Adrenal gland (tissue), 12 donors: Measurements from ENCODE around the gene RAB27A. TPM values are rescaled to one million over a fixed set of nuclear protein-coding genes. Genes with fewer than 3 reads are reported as not detected.
"Not testable (repeated sequence)": the region's sequence is repeated elsewhere in the genome, so short reads cannot be mapped to it uniquely, and the experiment has no call there.

Source experiments
- DNase-seq, 7 donors: peaks; one replicate each; pipeline ENCODE4 v3.0.0-alpha.2; 2019 to 2020
- H3K27ac ChIP-seq, 5 donors: fragments of 200-600 bp; sonication (generic) in 4 of 5; 1 replicate in 3 of 5; 2 replicates in 2 of 5; pipeline versions ENCODE4 v1.5.1 to v1.8.0; 2016 to 2020; ENCODE audit warnings: mild to moderate bottlenecking in 1 of 5
- H3K27me3 ChIP-seq: fragments of 200-600 bp; 2 replicates; pipeline ENCODE4 v1.8.0; 2021
- H3K36me3 ChIP-seq, 2 donors: fragments of 200-600 bp; replicated peaks in 1 of 2; 1 replicate in 1 of 2; 2 replicates in 1 of 2; pipeline versions ENCODE4 v1.5.1 to v1.8.0; 2018 to 2022
- H3K4me1 ChIP-seq, 2 donors: fragments of 200-600 bp; replicated peaks in 1 of 2; 1 replicate in 1 of 2; 2 replicates in 1 of 2; pipeline versions ENCODE4 v1.5.1 to v1.8.0; 2018 to 2021
- H3K4me3 ChIP-seq, 4 donors: fragments of 200-600 bp; sonication (generic) in 3 of 4; one replicate each; pipeline ENCODE4 v1.5.1; 2016 to 2018
- H3K9me3 ChIP-seq, 3 donors: fragments of 200-600 bp; sonication (generic) in 1 of 3; replicated peaks in 1 of 3; 1 replicate in 2 of 3; 2 replicates in 1 of 3; pipeline versions ENCODE4 v1.5.1 to v1.8.0; 2016 to 2021
- POLR2A ChIP-seq, 2 donors: fragments of 450-650 bp; IDR thresholded peaks; one replicate each; pipeline ENCODE4 v1.6.1; 2017; ENCODE audit warnings: antibody characterized with exemption in 2 of 2, mild to moderate bottlenecking in 2 of 2, moderate library complexity in 1 of 2
- WGBS, 4 donors: extraction: QIAGEN DNeasy Blood & Tissue Kit in 2 of 4; methylation state at CpG; one replicate each; pipeline versions ENCODE4 v1.1.5 to v1.1.7; 2013 to 2017; 5-methylcytosine and 5-hydroxymethylcytosine counted together
- intact Hi-C, 2 donors: fragments of 100-400 bp; cut with DNase I; formaldehyde crosslinking; loops; one replicate each; pipeline versions ENCODE4 v1.14.1 to v1.15.0; 2022 to 2023
- polyA plus RNA-seq, 3 donors: library from polyadenylated mRNA; stranded (reverse); fragments of 200-250 nt in 2 of 3; fragments of 350-450 nt in 1 of 3; fragmentation: Illumina TruSeq in 1 of 3; extraction: RNeasy Lipid Tissue Mini Kit (QIAGEN cat#74804) in 1 of 3; gene quantifications; one replicate each; pipeline ENCODE4 v1.2.3, GENCODE V29; 2013 to 2014
- total RNA-seq, 9 donors: library from RNA; depleted of rRNA in 4 of 9; stranded (reverse); fragments of >200 nt in 4 of 9; fragments of 120-200 nt in 1 of 9; fragmentation: NEBNext Ultra II Directional in 1 of 9; extraction: Animal tissue kit (Norgen Biotek cat#: 25700) in 1 of 9; gene quantifications; one replicate each; pipeline versions ENCODE4 v1.1.0 to v1.2.4, GENCODE V29; 2013 to 2023
- TF ChIP-seq, protein P1 (sequence below), 6 experiments: fragments of 450-650 bp in 4 of 6; fragments of 200-600 bp in 2 of 6; sonication (generic) in 1 of 6; IDR thresholded peaks; 1 replicate in 5 of 6; 2 replicates in 1 of 6; pipeline versions ENCODE4 v1.5.1 to v1.8.0; 2016 to 2021; ENCODE audit warnings: antibody characterized with exemption in 6 of 6, mild to moderate bottlenecking in 2 of 6, moderate library complexity in 1 of 6
- donor health status: healthy with polysubstance abuse.
- donor health status: Bipolar disorder and iron deficiency.
- donor health status: DM: yes; HTN: yes; CAD: no.
- donor health status: DM: no; HTN: no; CAD: no.
- donor health status: DM: no; HTN: no; CAD: no.
- donor health status: DM: yes; HTN: yes; CAD: no.

The RAB27A gene
- total and polyA plus RNA-seq, 12 donors, result 7.1 to 102 (median 32.2) TPM

DNA sequence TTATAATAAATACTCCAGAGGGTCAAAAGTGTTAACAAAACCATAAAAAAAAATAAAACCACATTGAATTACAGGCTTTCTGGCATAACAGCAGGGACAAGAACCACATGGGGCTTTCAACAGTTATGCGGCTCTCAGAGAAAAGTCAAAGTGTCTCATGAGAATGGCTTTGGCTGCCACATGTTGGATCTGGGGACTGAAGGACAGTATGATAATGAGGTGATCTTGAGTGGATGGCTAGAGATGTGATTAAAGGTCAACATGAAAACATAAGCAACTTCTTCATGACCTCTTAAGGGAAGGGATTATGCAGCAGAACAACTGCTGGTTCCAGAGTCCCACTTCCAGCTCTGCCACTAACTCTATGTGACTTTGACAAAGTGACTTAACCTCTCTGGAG, 5.2 kb downstream of the RAB27A start:
- WGBS, 4 donors, result 60 to 76% (median 68%) methylated on average over 1 of the region's 1 CpG
- H3K36me3 ChIP-seq, result no peaks in the 10 kb centered on the region
- no peak for DNase-seq
- H3K27ac ChIP-seq, result peak overlapping the region in 1 of 5 donors; percentile 85
- TF ChIP-seq POLR2A (IDR thresholded peaks at IDR 0.05), result no peak
- TF ChIP-seq, protein P1, sequence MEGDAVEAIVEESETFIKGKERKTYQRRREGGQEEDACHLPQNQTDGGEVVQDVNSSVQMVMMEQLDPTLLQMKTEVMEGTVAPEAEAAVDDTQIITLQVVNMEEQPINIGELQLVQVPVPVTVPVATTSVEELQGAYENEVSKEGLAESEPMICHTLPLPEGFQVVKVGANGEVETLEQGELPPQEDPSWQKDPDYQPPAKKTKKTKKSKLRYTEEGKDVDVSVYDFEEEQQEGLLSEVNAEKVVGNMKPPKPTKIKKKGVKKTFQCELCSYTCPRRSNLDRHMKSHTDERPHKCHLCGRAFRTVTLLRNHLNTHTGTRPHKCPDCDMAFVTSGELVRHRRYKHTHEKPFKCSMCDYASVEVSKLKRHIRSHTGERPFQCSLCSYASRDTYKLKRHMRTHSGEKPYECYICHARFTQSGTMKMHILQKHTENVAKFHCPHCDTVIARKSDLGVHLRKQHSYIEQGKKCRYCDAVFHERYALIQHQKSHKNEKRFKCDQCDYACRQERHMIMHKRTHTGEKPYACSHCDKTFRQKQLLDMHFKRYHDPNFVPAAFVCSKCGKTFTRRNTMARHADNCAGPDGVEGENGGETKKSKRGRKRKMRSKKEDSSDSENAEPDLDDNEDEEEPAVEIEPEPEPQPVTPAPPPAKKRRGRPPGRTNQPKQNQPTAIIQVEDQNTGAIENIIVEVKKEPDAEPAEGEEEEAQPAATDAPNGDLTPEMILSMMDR (IDR thresholded peaks at IDR 0.05), result no peak
- H3K27me3 ChIP-seq, result no peaks in the 10 kb centered on the region
- no peak overlapping the region for H3K4me3 ChIP-seq
- intact Hi-C loops, result no loop called here
- no peaks in the 10 kb centered on the region for H3K9me3 ChIP-seq
- H3K4me1 ChIP-seq, result peaks cover 27 to 56% of the 10 kb centered on the region in 2 donors

DNA sequence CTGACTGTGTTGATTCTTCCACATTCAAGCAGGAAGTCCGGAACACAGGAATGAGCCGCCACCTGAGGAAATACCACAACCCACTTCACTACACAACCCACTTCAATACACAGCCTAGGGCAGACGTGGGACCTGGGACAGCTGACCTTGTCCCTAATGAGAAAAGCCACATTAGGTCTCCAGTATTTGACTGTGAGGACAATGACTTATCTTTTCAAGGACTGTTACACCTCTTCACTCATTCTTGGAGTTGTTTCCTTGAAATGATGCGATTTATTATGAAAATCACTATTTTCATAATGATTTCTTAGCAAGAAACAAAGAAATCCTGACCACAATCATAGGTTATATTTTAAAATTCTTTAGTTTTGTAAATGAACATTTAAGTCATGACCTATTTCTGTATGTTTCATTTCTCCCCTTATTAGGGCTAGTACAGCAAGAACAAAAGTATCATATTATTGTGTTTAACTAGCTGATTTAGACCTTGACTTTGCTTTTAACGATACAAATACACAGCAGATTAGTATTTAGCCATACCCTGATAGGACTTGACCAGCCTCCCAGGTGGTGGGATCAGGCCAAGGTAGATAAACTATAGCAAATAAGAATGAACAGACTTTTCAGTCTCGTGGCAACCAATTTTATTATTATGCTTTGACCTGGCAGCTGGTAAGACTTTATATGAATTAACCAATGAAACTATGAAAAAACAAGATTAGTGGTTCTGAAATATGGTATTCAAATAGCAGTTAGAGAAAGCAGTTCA, 6.0 kb downstream of the RAB27A start:
- no peaks in the 10 kb centered on the region for H3K27me3 ChIP-seq
- 56 to 65% (median 61%) methylated on average over 6 of the region's 6 CpGs for WGBS, 4 donors
- H3K4me1 ChIP-seq, result peaks cover 33 to 62% of the 10 kb centered on the region in 2 donors
- intact Hi-C loops, result no loop called here
- TF ChIP-seq, protein P1 (IDR thresholded peaks at IDR 0.05), result no peak
- no peak for TF ChIP-seq POLR2A (IDR thresholded peaks at IDR 0.05)
- H3K36me3 ChIP-seq, result no peaks in the 10 kb centered on the region
- H3K9me3 ChIP-seq, result no peaks in the 10 kb centered on the region
- no peak overlapping the region for H3K4me3 ChIP-seq
- peak overlapping the region in 3 of 5 donors; percentile 79 to 85 (median 83) for H3K27ac ChIP-seq
- DNase-seq, result peak in 1 of 7 donors; percentile 26

DNA sequence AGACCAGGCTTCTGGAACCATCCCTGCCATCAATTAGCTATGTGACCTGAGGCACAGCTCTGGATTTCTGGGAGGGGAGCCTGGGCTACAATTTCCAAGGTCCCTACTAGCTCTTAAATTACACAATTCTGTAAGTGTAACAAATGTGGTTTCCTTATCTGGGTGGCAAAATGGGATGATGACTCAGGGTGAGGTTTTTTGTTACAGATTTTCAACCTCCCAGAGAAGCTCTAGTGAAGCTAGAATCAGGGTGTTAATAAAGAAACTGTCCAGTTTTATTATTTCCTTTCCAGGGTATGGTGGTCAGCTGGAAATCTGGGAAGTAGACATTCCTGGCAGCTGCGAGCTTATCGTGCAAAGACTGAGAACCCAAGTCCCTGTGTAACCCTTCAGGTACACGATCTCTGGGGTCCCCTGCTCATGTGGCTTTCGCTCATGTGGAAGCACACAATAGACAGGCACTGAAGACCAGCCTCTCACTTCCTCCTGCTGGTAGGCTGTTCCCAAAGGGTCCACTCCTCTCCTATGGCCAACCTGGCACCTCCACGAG, 7.3 kb downstream of the RAB27A start:
- peaks cover 33 to 63% of the 10 kb centered on the region in 2 donors for H3K4me1 ChIP-seq
- TF ChIP-seq, protein P1 (IDR thresholded peaks at IDR 0.05), result no peak
- peak in 1 of 2 donors; percentile 15 for TF ChIP-seq POLR2A (IDR thresholded peaks at IDR 0.05)
- DNase-seq, result peak; percentile 65 to 85 (median 75)
- no peaks in the 10 kb centered on the region for H3K27me3 ChIP-seq
- 50 to 60% (median 55%) methylated on average over 3 to 5 of the region's 5 CpGs for WGBS, 4 donors
- no peaks in the 10 kb centered on the region for H3K9me3 ChIP-seq
- peak overlapping the region; percentile 40 to 85 (median 79) for H3K27ac ChIP-seq
- intact Hi-C loops, result no loop called here
- H3K36me3 ChIP-seq, result no peaks in the 10 kb centered on the region
- H3K4me3 ChIP-seq, result no peak overlapping the region

DNA sequence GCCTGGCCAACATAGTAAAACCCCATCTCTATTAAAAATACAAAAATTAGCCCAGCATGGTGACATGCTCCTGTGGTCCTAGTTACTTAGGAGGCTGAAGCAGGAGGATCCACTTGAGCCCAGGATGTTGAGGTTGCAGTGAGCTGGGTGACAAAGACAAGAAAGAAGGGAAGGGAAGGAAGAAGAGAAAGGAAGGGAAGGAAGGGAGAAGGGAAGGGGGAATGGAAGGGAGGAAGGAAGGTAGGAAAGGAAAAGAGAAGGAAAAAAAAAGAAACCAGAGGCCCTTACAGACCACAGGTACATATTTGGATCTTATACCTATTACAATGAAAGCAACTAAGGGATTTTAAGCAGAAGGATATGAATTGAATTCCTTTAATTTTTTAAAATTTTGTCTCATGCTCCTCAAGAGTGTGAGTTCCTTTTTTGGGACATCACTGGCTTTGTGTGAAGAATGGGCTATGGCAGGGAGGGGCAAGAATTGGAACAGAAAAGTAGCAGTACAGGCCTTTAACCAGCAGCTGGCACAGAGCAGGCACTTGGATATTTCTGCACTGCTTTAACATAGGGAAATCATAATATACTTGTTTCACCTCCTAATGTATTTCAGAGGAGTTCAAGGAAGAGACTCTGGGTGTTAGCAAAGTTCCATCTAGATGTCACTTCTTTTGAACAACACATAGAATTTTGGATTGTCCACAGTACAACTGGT, 7.9 kb downstream of the RAB27A start:
- Histone ChIP-seq H3K27me3 (no peaks in the 10 kb centered on the region), H3K4me3 (no peak overlapping the region), H3K4me1 (peaks cover 33 to 69% of the 10 kb centered on the region in 2 donors), H3K9me3 (no peaks in the 10 kb centered on the region), H3K27ac (peak overlapping the region; percentile 32 to 85 (median 79)), H3K36me3 (no peaks in the 10 kb centered on the region)
- DNase-seq, result no peak
- no peak for TF ChIP-seq POLR2A (IDR thresholded peaks at IDR 0.05)
- TF ChIP-seq, protein P1 (IDR thresholded peaks at IDR 0.05), result peak in 1 of 6 experiments; percentile 6
- intact Hi-C loops, result no loop called here

DNA sequence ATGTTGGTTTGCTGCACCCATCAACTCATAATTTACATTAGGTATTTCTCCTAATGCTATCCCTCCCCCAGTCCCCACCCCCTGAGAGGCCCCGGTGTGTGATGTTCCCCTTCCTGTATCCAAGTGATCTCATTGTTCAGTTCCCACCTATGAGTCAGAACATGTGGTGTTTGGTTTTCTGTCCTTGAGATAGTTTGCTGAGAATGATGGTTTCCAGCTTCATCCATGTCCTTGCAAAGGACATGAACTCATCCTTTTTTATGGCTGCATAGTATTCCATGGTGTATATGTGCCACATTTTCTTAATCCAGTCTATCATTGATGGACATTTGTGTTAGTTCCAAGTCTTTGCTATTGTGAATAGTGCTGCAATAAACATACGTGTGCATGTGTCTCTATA, 9.0 kb downstream of the RAB27A start:
- H3K4me3 ChIP-seq, H3K9me3 ChIP-seq, intact Hi-C loops, H3K36me3 ChIP-seq, H3K27me3 ChIP-seq: not testable (repeated sequence)
- Histone ChIP-seq H3K27ac (peak overlapping the region in 3 of 5 donors; percentile 77 to 85 (median 85)), H3K4me1 (peaks cover 38 to 70% of the 10 kb centered on the region in 2 donors)
- peak in 2 of 7 donors; percentile 34 to 39 for DNase-seq
- 54 to 72% (median 62%) methylated on average over 2 of the region's 2 CpGs for WGBS, 4 donors
